ENCODE results near the gene TNFRSF4.
"Not testable (repeated sequence)": the region's sequence is repeated elsewhere in the genome, so short reads cannot be mapped to it uniquely, and the experiment has no call there.

The TNFRSF4 gene

DNA sequence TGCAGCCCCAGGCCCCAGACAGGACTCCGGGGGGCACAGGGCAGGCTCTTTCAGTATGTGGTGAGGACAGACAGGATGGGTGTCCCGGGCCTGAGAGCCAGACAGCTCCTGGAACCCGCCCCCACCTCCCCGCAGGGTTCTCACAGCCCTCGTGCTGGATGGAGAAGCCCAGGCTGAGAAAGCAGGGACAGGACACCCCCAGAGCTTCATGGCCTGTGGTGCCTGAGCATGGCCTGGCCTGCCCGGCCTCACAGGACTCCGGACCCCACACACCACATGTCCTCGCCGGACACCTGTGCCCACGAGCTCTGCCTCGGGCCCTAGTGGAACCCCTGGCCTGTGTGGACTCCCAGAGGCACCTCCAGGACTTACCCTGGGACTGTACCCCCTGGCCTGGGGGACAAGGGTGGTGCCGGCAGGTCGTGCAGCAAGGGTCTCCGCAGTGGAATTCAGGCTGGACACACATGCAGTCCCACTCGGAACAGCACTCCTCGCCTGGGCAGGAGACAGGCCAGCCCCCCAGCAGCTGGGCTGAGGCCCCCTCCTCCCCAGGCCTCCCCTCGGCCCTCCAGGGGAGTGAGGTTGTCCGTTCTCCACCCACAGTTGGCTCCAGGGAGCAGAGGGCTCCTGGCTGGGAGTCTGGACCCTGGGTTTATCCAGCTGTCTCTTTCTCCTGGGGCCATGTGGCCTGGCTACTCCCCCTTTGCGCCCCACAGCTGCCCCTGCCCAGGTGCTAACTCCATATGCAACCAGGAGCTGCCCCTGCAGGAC, 8.8 kb downstream of the TNFRSF4 start:
- in situ Hi-C loops (cut with HindIII; ENCODE audit: low sequenced_read_pairs): no loop called here

DNA sequence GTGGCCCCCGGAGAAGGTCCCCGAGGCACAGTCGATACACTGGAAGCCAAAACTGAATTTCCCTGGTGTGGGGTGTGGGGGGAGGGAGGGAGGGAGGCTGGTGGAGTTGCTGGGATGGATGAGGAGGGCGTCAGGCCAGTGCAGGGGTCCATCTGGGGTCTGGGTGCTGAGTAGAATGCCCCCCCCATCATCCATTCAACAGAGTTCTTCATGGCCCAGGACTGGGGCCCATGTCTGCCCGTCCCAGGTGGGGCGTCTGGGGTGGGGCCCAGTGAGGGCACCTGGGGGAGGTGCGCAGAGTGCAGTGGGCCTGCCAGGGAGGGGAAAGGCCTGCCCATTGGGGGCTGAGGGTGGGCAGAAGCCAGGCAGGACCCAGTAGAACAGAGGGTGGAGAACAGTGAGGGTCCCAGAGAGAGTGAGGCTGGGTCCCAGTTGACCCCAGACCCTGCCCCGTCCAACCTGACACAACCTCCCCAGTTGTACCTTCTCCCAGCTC, 9.5 kb downstream of the TNFRSF4 start:
- in situ Hi-C loops (cut with HindIII; ENCODE audit: low sequenced_read_pairs): no loop called here

DNA sequence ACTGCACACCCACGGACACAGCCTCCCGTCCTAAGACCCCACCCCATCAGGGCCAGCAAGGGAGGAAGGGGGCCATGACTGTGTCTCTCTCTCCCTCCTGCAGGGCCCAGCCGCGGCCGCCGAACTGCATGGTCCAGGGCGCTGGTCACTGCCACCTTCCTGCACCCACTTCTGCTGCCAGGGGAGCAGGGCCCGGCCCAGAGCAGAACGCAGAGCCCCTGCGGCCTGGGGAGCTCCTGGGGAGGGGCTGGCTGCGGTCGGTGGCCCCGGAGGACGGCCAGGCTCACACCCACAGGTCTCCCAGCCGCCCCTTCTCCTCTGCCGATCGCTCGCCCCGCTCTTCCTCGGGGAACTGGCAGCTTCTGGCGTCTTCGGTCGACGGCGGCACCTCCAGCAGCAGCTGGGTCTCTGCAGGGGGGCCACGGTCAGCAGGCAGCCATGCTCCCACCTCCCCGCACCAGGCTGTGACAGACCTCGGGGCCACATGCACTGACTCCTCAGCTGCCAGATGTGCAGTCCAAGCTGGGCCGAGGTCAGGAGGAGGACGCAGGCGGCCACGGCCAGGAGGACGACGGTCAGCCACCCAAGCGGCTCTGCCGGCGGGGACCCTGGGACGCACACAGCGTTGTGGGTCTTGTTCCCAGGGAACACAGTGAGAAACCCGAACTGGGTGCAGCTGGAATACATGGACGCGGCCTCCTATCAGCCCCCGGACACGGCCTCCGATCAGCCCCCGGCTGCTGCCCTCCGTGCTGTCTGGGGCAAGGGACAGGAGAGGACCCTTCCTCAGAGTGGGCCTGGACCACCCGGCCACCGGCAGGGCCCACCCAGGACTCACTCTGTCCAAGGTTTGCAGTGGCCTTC, 10.2 kb downstream of the TNFRSF4 start:
- in situ Hi-C loops (cut with HindIII; ENCODE audit: low sequenced_read_pairs): no loop called here

DNA sequence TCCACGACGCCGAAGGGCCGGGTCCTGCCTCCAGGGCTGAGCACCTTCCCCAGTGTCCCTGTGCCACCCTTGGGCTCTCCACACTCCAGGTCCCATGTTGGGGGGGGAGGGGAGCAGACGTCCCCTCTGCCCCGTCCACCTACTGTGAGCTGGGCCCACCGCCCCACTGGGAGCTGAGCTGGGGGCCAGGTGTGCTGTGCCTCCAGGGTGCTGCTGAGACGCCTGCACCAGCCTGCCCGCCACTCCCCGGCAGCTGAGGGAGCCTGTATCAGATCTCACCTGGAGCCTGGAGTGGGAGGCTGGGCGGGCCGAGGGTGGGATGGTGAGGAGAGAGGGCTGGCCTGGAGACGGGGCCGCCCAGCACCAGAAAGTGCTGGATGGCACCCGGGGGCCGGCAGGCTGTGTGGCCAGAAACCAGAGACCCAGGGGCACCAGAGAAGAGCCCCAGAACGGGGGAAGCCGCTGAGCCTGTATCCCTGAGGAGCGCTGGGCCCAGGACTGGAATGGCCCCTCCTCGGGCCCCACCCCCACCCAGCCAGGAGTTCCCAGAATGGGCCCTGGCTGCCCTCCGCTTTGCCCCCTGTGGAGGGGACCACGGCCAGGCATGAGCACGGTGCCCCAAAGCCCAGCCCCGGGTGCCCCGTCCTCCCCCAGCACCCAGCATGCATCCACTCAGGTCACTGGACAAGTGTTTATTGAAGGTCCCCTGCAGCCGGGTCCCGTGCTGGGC, 11.0 kb downstream of the TNFRSF4 start:
- in situ Hi-C loops (cut with HindIII; ENCODE audit: low sequenced_read_pairs): no loop called here

DNA sequence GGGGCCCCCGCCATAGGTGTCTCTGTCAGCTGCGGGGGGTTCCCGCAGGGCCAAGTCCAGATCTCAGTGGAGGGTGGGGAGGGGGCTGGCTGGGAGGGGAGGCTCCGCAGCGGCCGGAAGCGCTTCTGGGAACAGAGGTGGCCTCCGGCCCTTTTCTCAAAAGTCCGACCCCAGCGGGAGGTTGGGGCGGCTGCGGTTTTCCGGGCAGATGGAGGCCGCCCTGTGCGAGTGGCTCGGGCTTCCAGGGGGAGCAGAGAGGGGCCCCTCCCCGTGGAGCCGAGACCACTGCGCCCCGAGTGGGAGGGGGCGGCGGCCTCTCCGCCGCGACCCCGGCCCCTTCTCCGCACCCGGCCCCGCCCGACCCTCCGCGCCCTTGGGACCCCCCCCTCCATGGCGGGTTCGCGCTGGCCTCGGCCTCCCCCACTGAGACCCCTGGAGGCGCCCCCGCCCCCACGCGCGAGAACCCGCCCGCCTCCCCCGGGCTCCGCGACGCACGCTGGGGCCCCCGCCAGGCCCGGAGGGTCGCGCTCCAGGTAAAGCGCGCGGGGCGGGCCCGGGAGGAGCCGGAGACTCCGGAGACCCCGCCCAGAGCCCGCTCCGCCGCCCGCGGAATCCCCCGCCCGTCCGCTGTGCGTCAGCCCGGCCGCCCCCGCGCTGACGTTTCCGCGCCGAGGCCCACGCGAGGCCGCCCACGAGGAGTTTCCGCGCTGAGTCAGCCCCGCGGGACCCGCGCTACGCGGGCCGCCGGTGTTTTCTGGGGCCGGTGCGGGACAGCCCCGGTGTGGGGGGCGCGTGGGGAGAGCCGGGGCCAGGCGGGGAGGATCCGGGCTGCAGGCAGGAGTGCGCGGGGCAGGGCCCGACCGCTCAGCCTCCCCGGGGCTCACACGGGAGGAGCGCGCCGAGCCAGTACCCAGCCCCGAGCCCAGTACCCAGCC, 12.8 kb downstream of the TNFRSF4 start:
- in situ Hi-C loops (cut with HindIII; ENCODE audit: low sequenced_read_pairs): no loop called here

DNA sequence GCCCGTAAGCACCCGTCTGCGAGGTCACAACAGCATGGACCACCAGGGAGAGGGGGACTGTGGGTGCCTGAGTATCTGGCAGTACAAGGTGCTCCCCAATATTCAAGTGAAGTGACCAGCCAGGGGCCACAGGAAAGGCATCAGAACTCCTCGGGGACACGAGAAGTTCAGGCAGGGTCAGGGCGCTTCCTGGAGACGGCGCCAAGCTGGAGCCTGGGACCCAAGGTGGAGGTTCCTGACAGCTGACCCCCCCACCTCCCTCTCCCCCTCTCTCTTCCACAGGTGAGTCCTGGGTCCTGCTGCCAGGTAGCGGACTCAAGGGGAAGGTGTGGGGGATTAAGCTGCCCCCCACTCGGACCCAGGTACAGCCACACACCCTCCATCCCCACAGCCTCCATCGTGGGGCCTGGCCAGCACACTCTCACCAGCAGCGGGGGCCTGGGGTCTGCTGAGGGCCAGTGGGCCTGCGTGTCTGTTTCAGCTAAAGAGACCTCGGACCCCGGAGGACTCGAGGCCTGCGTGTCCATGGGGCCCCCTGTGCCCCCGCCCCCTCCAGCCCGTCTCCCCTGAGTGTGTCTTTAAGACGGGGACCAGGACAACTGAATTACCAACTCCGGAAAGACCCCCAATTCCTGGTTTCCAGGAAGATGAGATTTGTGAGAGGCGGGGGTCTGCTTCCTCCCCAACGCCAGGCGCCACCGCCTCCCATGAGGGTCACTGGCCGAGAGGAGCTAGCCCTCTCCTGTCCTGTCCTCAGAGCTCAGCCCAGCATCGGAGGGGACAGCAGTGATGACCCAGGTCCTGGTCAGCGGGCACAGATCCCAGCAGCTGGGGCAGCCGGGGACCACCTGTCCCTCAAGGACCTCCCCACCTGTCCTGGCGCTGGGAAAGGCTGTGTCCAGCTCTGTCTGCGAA, 13.7 kb downstream of the TNFRSF4 start:
- in situ Hi-C loops (cut with HindIII; ENCODE audit: low sequenced_read_pairs): no loop called here

DNA sequence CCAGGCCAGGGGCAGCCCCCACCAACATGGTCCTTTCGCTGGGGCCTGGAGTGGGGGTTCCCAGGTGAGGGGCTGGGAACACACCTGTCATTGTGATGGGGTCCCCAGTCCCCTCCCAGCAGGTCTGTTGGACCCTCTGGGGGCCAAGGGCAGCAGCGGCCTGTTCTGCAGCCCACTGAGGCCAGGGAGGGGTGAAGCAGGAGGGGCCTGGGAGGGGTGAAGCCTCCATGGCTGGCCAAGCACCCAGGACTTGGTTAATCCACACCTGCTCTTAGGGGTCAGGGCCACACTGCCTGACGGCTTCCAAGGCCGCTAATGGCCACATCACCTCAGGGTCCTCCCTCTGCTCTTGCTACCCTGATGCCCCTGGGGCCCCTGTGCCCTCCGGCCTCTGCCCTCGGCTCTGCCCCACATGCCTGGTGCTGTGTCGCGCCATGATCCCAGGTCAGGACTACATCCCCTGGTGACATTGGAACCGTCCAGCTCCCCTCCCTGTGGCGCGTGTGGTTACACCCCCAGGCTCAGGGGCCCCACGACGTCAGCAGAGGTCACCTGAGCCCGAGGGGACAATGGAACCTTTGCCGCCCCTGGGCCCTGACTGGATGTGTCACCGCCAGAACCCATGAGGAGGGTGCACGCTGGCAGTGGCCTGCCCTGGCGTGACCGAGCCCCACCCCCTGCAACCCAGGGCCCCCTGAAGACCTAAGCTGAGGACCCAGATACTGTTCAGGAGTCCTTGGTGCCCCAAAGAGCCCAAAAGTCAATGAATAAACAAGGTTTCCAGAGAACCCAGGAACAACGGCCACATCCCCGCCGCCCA, 14.6 kb downstream of the TNFRSF4 start:
- in situ Hi-C loops (cut with HindIII; ENCODE audit: low sequenced_read_pairs): no loop called here

DNA sequence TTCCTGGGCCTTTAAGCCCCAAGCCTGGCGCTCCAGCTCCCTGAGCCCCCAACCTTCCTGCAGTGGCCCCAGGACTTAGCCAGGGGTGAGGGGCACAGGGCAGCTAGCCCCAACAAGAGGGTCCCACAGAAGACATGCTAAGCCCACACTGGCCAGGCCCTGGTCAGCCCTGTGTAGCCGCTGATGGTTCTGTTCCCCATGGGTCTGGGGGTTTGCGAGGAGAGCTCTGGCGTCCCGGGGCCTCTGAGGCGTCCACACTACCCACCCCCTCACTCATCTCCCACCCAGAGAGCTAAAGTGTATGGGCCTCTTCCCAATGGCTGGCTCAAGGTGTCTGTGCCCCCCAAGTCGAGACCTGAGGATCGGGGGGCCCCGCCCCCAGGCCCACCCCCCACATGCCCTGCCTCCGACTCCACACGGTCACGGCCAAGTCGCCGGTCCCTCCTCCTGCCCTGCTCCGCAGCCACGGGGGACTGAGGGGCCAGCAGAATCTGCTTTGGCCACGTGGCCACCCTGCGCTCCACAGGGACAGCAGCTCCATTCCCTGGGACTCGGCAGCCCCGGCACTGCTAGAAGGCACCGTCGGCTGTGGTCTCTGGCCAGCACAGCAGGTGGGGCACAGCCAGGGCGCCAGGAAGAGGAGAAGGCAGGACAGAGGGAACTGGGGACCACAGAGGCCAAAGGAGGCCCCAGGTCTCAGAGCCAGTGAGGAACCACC, 15.4 kb downstream of the TNFRSF4 start:
- in situ Hi-C loops (cut with HindIII; ENCODE audit: low sequenced_read_pairs): no loop called here

DNA sequence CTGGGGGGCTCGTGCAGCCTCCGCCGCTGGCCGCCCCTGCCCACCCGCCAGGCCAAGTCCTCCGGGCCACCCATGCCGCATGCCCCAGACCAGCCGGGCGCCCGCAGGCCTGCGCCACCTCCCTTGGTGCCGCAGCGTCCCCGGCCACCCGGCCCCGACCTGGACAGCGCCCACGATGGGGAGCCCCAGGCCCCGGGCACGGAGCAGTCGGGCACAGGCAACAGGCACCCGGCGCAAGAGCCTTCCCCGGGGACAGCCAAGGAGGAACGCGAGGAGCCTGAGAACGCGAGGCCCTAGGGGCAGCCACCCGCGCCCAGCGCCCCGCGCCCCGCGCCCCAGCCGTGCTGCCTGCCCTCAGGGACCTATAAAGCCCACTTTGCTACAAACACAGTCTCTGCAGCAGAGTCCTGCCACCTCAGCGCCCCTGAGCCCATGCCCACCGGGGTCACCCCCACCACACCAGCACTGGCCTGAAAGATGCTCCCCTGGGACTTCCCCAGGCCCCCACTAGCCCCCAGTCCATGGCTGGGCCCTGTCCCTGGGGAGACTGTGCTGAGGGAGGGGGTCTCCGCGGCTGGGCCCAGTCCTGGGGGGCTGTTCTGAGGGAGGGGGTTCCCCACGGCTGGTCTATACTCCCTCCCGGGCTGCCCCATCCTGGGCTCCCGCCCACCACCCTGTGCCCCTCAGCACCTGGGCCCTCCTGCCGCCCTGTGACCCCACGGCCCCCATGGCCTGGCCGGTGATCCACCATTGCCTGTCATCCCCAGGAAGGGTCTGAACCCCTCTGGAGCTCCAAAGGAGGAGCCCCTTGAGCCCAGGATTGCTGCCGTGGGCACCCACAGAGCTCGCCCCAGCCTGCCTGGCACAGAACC, 16.2 kb downstream of the TNFRSF4 start:
- in situ Hi-C loops (cut with HindIII; ENCODE audit: low sequenced_read_pairs): no loop called here

DNA sequence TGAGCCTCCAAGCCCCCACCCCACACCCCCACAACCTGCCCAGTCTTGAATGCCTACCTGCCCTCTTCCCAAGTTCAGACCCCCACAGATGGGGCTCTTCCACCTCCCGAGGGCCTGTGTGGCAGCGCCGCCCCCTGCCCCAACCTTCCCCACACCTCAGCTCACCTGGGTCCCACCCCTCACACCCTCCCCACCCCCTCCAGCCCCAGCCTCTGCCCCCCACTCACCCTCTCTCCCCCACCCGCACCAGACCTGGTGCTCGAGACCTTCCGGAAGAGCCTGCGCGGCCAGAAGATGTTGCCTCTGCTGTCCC, 16.8 kb downstream of the TNFRSF4 start:
- in situ Hi-C loops (cut with HindIII; ENCODE audit: low sequenced_read_pairs): no loop called here

DNA sequence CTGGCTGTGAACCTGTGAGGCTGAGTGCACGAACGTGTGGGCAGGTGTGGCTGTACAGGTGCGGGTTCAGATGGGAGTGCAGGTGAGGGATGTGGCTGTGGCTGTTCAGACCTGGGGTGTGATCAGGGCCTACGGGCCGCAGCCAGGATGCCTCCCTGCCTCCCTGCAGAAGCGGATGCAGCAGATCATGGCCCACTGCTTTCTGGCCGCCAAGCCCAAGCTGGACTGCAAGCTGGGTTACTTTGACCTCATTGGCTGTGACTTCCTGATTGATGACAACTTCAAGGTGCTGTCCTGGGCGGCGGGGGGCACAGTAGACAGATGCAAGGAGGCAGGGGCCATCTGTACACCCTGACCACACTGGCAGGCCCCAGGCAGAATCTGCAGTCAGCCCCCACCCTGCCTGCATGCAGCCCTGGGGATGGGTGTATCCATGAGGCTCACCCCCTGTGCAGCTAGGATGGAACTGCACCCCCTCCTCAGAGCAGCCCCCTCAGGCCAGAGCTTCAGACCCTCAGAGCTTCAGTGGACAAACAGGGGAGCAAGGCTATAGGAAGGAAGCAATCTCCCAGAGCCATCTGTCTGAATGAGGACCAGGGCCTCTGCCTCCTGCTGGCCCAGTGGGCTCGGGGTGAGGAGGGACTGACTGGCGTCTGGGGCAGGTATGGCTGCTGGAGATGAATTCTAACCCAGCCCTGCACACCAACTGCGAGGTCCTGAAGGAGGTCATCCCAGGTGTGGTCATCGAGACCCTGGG, 17.3 kb downstream of the TNFRSF4 start:
- in situ Hi-C loops (cut with HindIII; ENCODE audit: low sequenced_read_pairs): no loop called here

DNA sequence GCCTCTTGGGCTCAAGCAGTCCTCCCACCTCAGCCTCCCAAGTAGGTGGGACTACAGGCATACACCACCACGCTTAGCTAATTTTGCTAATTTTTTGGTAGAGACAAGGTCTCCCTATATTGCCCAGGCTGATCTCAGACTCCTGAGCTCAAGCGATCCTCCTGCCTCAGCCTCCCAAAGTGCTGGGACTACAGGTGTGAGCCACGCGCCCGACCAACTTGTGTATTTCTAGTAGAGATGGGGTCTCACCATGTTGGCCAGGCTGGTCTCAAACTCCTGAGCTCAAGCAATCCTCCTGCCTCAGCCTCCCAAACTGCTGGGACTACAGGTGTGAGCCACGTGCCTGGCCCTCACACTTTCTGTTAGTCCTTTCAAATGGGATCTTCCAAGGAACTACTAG, 18.2 kb downstream of the TNFRSF4 start:
- in situ Hi-C loops (cut with HindIII; ENCODE audit: low sequenced_read_pairs): not testable (repeated sequence)

DNA sequence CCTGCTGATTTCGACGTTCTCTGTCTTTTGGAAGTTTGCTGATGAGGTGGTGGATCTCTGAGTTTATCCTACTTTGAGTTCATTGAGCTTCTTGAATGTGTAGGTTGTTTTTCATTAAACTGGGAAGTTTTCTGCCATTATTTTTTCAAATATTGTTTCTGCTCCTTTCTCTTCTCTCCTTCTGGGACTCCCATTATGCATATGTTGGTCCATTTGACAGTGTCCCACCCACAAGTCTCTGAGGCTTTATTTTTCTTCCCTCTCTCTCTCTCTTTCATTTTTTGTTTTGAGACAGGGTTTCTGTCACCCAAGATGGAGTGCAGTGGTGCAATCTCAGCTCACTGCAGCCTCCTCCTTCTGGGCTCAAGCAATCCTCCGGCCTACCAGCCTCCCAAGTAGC, 19.2 kb downstream of the TNFRSF4 start:
- in situ Hi-C loops (cut with HindIII; ENCODE audit: low sequenced_read_pairs): no loop called here

DNA sequence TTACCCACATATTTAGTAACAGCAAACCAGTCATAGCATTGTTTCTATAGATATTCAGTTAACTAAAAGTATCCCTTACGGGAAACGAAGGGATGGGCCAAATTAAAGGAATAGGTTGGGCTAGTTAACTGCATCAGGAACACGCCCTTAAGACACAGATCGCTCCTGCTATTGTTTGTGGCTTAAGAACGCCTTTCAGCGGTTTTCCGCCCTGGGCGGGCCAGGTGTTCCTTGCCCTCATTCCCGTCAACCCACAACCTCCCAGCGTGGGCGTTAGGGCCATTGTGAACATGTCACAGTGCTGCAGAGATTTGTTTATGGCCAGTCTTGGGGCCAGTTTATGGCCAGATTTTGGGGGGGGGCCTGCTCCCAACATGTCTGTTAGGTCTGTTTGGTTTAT, 22.2 kb downstream of the TNFRSF4 start:
- in situ Hi-C loops (cut with HindIII; ENCODE audit: low sequenced_read_pairs): no loop called here

DNA sequence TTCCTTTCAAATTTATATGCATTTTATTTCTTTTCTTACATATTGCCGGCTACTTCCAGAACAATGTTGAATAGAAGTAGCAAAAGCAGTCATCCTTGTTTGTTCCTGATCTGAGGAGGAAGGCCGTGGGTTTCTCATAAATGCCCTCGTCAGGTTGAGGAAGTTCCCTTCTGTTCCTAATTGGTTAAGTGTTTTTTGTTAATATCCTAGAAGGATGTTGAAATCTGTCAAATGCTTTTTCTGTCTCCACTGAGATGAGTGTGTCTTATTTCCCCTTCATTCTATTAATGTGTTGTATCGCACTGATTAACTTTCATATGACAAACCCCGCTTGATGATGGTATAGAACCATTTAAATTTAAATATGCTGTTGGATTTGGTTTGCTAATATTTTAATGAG, 24.8 kb downstream of the TNFRSF4 start:
- in situ Hi-C loops (cut with HindIII; ENCODE audit: low sequenced_read_pairs): no loop called here

DNA sequence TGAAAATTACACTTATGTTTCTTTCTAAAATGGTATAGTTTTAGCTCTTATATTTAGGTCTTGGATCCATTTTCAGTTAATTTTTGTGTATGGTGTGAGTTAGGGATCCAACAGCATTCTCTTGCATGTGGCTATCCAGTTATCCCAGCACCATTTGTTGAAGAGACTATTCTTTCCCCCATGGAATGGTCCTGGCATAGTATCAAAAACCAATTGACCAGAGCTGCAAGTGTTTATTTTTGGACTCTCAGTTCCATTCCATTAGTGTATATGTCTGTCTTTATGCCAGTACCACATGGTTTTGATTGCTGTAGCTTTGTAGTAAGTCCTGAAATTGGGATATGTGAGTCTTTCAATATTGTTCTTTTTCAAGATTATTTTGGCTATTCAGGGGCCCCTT, 26.0 kb downstream of the TNFRSF4 start:
- in situ Hi-C loops (cut with HindIII; ENCODE audit: low sequenced_read_pairs): no loop called here
